H1 (cell line): ENCODE results near the gene UCN3. TPM values are rescaled to one million over a fixed set of nuclear protein-coding genes. Genes with fewer than 3 reads are reported as not detected.

Experiments used
- CHD7 ChIP-seq: fragments of 300-600 bp; sonication (generic); IDR thresholded peaks from 2 replicates; pipeline ENCODE4 v1.7.1; 2012; ENCODE audit warnings: low read length, moderate library complexity, mild to moderate bottlenecking, inconsistent platforms; ENCODE audit not compliant: insufficient replicate concordance
- CTBP2 ChIP-seq: IDR thresholded peaks from 2 replicates; pipeline ENCODE4 v1.7.0; 2011; ENCODE audit warnings: borderline replicate concordance, mild to moderate bottlenecking, moderate library complexity, mixed read lengths, low read length; ENCODE audit not compliant: insufficient read depth, insufficient read length
- HDAC6 ChIP-seq: IDR thresholded peaks from one replicate; pipeline ENCODE4 v1.7.1; 2012; ENCODE audit warnings: low read depth, mild to moderate bottlenecking, inconsistent platforms, low read length, moderate library complexity
- NANOG ChIP-seq: IDR thresholded peaks from 2 replicates; pipeline ENCODE4 v1.6.1; 2011; ENCODE audit warnings: low read length, low read depth, mild to moderate bottlenecking, inconsistent platforms; ENCODE audit not compliant: insufficient read depth, poor library complexity, severe bottlenecking
- USF2 ChIP-seq: IDR thresholded peaks from 2 replicates; pipeline ENCODE4 v1.6.1; 2011; ENCODE audit warnings: low read length, improper control_type of control experiment
- polyA plus RNA-seq, 7 experiments: library from polyadenylated mRNA; depleted of rRNA in 3 of 7; stranded (reverse) in 5 of 7; unstranded in 2 of 7; fragments of >200 nt in 5 of 7; fragments of 200-250 nt in 2 of 7; gene quantifications; 1 replicate in 5 of 7; 2 replicates in 1 of 7; 4 replicates in 1 of 7; pipeline versions ENCODE4 v1.2.1 to v1.2.3, GENCODE V29; 2011 to 2013; ENCODE audit warnings: missing spikeins in 2 of 7, mixed read lengths in 2 of 7
- total RNA-seq: library from RNA; stranded (reverse); fragmentation: NEBNext Ultra II Directional; extraction: Animal tissue kit (Norgen Biotek cat#: 25700); gene quantifications from 2 replicates; pipeline ENCODE4 v1.2.1, GENCODE V29; 2021

UCN3 gene
- total and polyA plus RNA-seq, 2 of the 8 experiments (the other 6 are each of a cell fraction or from before 2014, with no cell fraction given): not detected

- TF ChIP-seq USF2 (no peak), CHD7 (no peak), HDAC6 (no peak), CTBP2 (no peak), NANOG (no peak)
Measured at GRCh38 chr10:5343979-5344378, 20.8 kb upstream of the UCN3 start (continued).
